Activated naive CD4-positive, alpha-beta T cell treated with anti-CD3 and anti-CD28 coated beads, Interleukin-2, amount 50 U/mL, for 72 hours (primary cell): ENCODE data around the gene PIK3C2A. TPM values are rescaled to one million over a fixed set of nuclear protein-coding genes. Genes with fewer than 3 reads are reported as not detected.
"Not testable (repeated sequence)": the region's sequence is repeated elsewhere in the genome, so short reads cannot be mapped to it uniquely, and the experiment has no call there.

ENCODE experiments used
- ATAC-seq, 2 donors: fragments of 150-1000 bp; cut with Tn5 transposase; 2 replicates each; pipeline ENCODE4 v1.10.0; 2021; ENCODE audit warnings: mild to moderate bottlenecking in 2 of 2, moderate library complexity in 2 of 2
- DNase-seq, 2 donors: peaks; one replicate each; pipeline ENCODE4 v3.0.0; 2021 to 2022; ENCODE audit warnings: low spot score in 2 of 2
- H3K27ac Mint-ChIP-seq, 2 donors: one replicate each; pipeline ENCODE4 v1.8.0; 2022; ENCODE audit warnings: mild to moderate bottlenecking in 2 of 2, mixed read lengths in 2 of 2
- H3K36me3 Mint-ChIP-seq, 2 donors: one replicate each; pipeline ENCODE4 v1.8.0; 2022; ENCODE audit warnings: mixed read lengths in 2 of 2
- H3K9me3 Mint-ChIP-seq, 2 donors: one replicate each; pipeline ENCODE4 v1.8.0; 2022; ENCODE audit warnings: mixed read lengths in 2 of 2
- total RNA-seq, 2 donors: library from RNA; stranded (reverse); gene quantifications; one replicate each; pipeline ENCODE4 v1.2.3, GENCODE V29; 2022

Gene PIK3C2A
- 10 to 100 TPM; 24.0 to 29.2 TPM for total RNA-seq

- ATAC-seq (peak; percentile 97), DNase-seq (peak; percentile 94 to 95)
- H3K9me3 Mint-ChIP-seq = no peaks in the 10 kb centered on the region
- peak within 1 kb of the TSS; percentile 97 to 98 for H3K27ac Mint-ChIP-seq
- peaks cover 6 to 16% of the 10 kb centered on the region in 2 donors for H3K36me3 Mint-ChIP-seq
Observed at GRCh38 chr11:17207317-17208256, at the start of gene PIK3C2A. Gene PIK3C2A, minus strand, starts transcription at chr11:17207986. Its CDS starts 38,245 bp downstream, at chr11:17169741.

- H3K27ac Mint-ChIP-seq = peak overlapping the region in 1 of 2 donors; percentile 81
- no peaks in the 10 kb centered on the region for H3K9me3 Mint-ChIP-seq
- ATAC-seq (peak; percentile 17 to 19), DNase-seq (no peak)
- H3K36me3 Mint-ChIP-seq = no peaks in the 10 kb centered on the region
Observed at GRCh38 chr11:17257196-17257595, 49.4 kb upstream of the PIK3C2A start.

GRCh38 chr11:17256512-17256911, 48.7 kb upstream of the PIK3C2A start:
- ATAC-seq (peak; percentile 89 to 92), DNase-seq (no peak)
- Mint-ChIP-seq H3K9me3 (no peaks in the 10 kb centered on the region), H3K27ac (peak overlapping the region; percentile 40 to 81), H3K36me3 (no peaks in the 10 kb centered on the region)

GRCh38 chr11:17252704-17253103, 44.9 kb upstream of the PIK3C2A start:
- Mint-ChIP-seq H3K9me3 (no peaks in the 10 kb centered on the region), H3K36me3 (peaks cover 0 to 4% of the 10 kb centered on the region in 2 donors), H3K27ac (no peak overlapping the region)
- ATAC-seq = no peak
- no peak for DNase-seq

- peaks cover 0 to 4% of the 10 kb centered on the region in 2 donors for H3K36me3 Mint-ChIP-seq
- no peak for DNase-seq
- ATAC-seq = no peak
- no peak overlapping the region for H3K27ac Mint-ChIP-seq
- H3K9me3 Mint-ChIP-seq = no peaks in the 10 kb centered on the region
Observed at GRCh38 chr11:17250561-17251350, 43.0 kb upstream of the PIK3C2A start.

- Mint-ChIP-seq H3K9me3 (no peaks in the 10 kb centered on the region), H3K27ac (no peak overlapping the region), H3K36me3 (no peaks in the 10 kb centered on the region)
- ATAC-seq = peak; percentile 87 to 91
- DNase-seq = no peak
Observed at GRCh38 chr11:17244046-17244445, 36.3 kb upstream of the PIK3C2A start.

- DNase-seq, H3K36me3 Mint-ChIP-seq, H3K27ac Mint-ChIP-seq, H3K9me3 Mint-ChIP-seq, ATAC-seq: not testable (repeated sequence)
Observed at GRCh38 chr11:17242954-17243353, 35.2 kb upstream of the PIK3C2A start.

GRCh38 chr11:17240780-17241179, 33.0 kb upstream of the PIK3C2A start:
- no peaks in the 10 kb centered on the region for H3K9me3 Mint-ChIP-seq
- ATAC-seq (no peak), DNase-seq (no peak)
- no peaks in the 10 kb centered on the region for H3K36me3 Mint-ChIP-seq
- no peak overlapping the region for H3K27ac Mint-ChIP-seq

GRCh38 chr11:17239927-17240326, 32.1 kb upstream of the PIK3C2A start:
- not testable (repeated sequence) for H3K36me3 Mint-ChIP-seq, ATAC-seq, DNase-seq, H3K27ac Mint-ChIP-seq, H3K9me3 Mint-ChIP-seq

- ATAC-seq = no peak
- H3K27ac Mint-ChIP-seq = no peak overlapping the region
- no peaks in the 10 kb centered on the region for H3K9me3 Mint-ChIP-seq
- no peak for DNase-seq
- no peaks in the 10 kb centered on the region for H3K36me3 Mint-ChIP-seq
Observed at GRCh38 chr11:17238377-17238776, 30.6 kb upstream of the PIK3C2A start.

- ATAC-seq (no peak), DNase-seq (no peak)
- H3K9me3 Mint-ChIP-seq = no peaks in the 10 kb centered on the region
- no peak overlapping the region for H3K27ac Mint-ChIP-seq
- H3K36me3 Mint-ChIP-seq = no peaks in the 10 kb centered on the region
Observed at GRCh38 chr11:17233101-17233500, 25.3 kb upstream of the PIK3C2A start.

GRCh38 chr11:17230867-17231851, 23.4 kb upstream of the PIK3C2A start:
- no peaks in the 10 kb centered on the region for H3K9me3 Mint-ChIP-seq
- H3K27ac Mint-ChIP-seq = peak overlapping the region in 1 of 2 donors; percentile 52
- DNase-seq (peak in 1 of 2 donors; percentile 35), ATAC-seq (peak; percentile 97 to 98)
- no peaks in the 10 kb centered on the region for H3K36me3 Mint-ChIP-seq

- no peaks in the 10 kb centered on the region for H3K9me3 Mint-ChIP-seq
- H3K27ac Mint-ChIP-seq = no peak overlapping the region
- DNase-seq (no peak), ATAC-seq (no peak)
- no peaks in the 10 kb centered on the region for H3K36me3 Mint-ChIP-seq
Observed at GRCh38 chr11:17229481-17230152, 21.8 kb upstream of the PIK3C2A start.

- not testable (repeated sequence) for H3K36me3 Mint-ChIP-seq, ATAC-seq, H3K9me3 Mint-ChIP-seq, H3K27ac Mint-ChIP-seq, DNase-seq
Observed at GRCh38 chr11:17228186-17228925, 20.6 kb upstream of the PIK3C2A start.

- DNase-seq = no peak
- ATAC-seq = no peak
- H3K36me3 Mint-ChIP-seq = no peaks in the 10 kb centered on the region
- no peak overlapping the region for H3K27ac Mint-ChIP-seq
- H3K9me3 Mint-ChIP-seq = no peaks in the 10 kb centered on the region
Observed at GRCh38 chr11:17224727-17225126, 16.9 kb upstream of the PIK3C2A start.
